Iris pigment epithelial cell (primary cell): ENCODE results near the gene KRAS.

ENCODE experiments used
- DNase-seq: peaks from one replicate; pipeline ENCODE4 v3.0.0-alpha.2; 2011; ENCODE audit warnings: low read depth

Gene KRAS

GRCh38 chr12:25254271-25254880, 3.6 kb upstream of the KRAS start:
- peak; percentile 33 for DNase-seq

GRCh38 chr12:25253371-25254068, 2.8 kb upstream of the KRAS start:
- no peak for DNase-seq

DNA sequence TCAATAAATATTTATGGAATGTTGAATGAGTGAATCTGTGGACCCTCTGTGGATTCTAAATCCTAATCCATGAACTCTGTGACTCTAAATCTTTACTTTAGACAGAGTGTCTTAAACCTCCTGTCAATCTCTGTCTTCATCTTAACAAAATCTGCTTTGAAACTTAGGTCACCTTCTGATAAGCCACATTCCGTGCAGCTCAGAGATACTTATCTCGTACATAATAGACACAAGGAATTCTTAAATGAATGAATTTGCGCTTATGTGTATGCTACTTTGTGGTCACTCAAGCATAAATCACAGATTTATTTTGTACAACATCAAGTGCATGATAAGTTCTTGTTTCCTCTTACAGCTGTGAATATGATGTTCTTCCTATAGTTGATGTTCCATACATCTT, 2.2 kb upstream of the KRAS start:
- DNase-seq, result no peak

- no peak for DNase-seq
Observed at GRCh38 chr12:25251769-25252168, 1.0 kb upstream of the KRAS start.

- DNase-seq, result peak; percentile 20
Observed at GRCh38 chr12:25249931-25250738, 594 bp downstream of the KRAS start.

GRCh38 chr12:25248732-25249131, 2.0 kb downstream of the KRAS start:
- no peak for DNase-seq

DNA sequence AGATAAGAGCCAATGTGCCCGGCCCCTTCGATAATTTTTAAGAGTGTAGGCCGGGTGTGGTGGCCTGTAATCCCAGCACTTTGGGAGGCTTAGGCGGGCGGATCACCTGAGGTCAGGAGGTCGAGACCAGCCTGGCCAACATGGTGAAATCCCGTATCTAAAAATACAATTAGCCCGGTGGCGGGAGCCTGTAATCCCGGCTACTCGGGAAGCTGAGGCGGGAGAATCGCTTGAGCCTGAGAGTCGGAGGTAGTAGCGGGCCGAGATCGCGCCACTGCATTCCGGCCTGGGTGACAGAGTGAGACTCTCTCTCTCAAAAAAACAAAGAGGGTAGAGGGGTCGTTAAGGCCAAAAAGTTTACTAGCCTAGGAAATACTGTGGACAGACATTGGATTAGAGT, 2.6 kb downstream of the KRAS start:
- DNase-seq, result no peak

DNA sequence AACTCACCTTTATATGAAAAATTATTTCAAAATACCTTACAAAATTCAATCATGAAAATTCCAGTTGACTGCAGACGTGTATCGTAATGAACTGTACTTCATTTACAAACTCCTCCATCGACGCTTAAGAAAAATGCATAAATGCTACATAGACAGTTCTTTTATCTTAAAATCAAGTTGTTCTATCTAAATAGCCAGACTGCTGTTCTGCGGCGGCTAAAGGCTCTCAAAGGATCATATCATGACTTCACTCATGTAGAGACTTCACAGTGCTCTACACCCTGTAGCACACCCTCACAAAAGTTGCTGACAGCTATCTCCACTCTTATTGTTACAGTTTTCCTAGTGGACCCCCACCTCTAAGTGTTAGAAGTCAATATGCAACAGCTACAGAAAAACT, 5.2 kb downstream of the KRAS start:
- DNase-seq, result no peak

DNA sequence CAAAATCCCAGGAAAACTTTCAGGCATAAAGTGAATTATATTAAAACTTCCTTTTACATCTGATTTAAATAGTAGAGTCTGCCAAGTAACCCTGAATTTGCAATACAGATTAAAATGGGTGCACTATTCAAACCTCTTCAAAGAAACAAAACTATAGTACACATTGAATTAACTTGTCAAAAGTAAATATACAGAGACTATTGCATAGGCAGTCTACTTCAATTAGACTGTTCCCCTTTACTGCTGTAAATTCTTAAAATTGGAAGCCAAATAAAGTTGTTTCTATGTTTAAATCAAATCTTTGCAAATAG, 7.1 kb downstream of the KRAS start:
- no peak for DNase-seq

GRCh38 chr12:25242981-25243679, 7.6 kb downstream of the KRAS start:
- DNase-seq, result peak; percentile 45

GRCh38 chr12:25241167-25242020, 9.3 kb downstream of the KRAS start:
- peak; percentile 63 for DNase-seq

DNA sequence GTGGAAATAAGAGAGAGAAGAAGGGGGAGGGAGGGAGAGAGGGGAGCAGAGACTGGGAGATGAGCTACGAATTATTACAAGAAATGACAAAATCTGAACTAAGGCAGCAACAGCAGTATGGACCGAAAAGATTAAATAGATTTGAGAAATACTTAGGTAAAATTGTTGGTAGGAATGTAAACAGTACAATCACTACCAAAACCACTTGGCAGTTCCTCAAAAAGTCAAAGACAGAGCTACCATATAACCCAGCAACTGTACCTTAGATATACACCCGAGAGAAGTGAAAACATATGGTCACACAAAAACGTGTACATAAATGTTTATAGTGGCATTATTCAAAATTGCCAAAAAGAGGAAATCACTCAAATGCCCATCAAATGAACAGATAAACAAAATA, 14.1 kb downstream of the KRAS start:
- peak; percentile 50 for DNase-seq

GRCh38 chr12:25236190-25236589, 14.5 kb downstream of the KRAS start:
- peak; percentile 51 for DNase-seq

GRCh38 chr12:25213338-25213737, 37.4 kb downstream of the KRAS start:
- DNase-seq, result no peak

- no peak for DNase-seq
Observed at GRCh38 chr12:25208554-25208953, 42.2 kb downstream of the KRAS start.

- DNase-seq, result no peak
Observed at GRCh38 chr12:25207846-25208245, 42.9 kb downstream of the KRAS start.

GRCh38 chr12:25207411-25207810, 43.3 kb downstream of the KRAS start:
- DNase-seq, result no peak

DNA sequence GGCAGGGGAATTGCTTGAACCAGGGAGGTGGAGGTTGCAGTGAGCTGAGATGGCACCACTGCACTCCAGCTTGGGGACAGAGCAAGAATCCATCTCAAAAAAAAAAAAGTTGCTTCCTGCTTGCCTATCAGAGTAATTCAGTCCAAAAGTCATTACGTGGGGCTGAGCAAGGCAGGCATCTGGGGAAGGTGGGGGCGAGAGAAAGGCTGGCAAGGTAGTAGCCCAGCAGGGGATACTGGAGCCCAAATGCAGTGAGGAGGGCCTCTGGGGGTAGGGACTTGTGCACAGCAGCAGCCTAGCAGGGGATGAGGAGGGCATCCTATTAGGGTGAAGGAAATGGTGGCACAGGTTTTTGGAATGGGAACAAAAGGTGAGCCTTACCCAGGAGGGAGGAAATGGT, 48.6 kb downstream of the KRAS start:
- DNase-seq, result no peak

DNA sequence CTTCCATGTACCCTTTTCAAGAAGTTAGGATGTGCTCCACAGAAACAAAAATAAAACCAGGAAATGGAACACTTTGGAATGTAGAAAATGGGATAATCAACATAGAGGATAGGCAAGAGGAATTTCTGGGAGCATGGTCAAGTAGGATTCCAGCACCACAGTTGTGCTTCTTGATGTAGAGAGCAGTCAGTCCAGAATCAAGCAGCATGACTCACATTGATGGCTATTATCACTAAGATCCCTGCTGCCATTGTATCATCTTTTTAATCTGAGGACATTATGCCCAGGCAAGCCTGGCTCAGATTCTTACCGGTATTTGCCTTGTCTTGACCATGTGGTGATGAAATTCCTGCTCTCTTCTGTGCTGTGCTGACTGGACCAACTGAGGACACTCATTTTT, 50.0 kb downstream of the KRAS start:
- peak; percentile 33 for DNase-seq

- DNase-seq, result no peak
Observed at GRCh38 chr12:25197608-25198007, 53.1 kb downstream of the KRAS start.

GRCh38 chr12:25195056-25195971, 55.4 kb downstream of the KRAS start, which contains the start of the genes DNAI7 and ETFRF1:
Gene DNAI7, minus strand, starts transcription at chr12:25195160. Its CDS starts 82 bp downstream, at chr12:25195078.
Gene ETFRF1, plus strand, starts transcription at chr12:25195237. Its CDS starts 8,720 bp downstream, at chr12:25203957.
- DNase-seq, result peak; percentile 96
